GM21528 (cell line): ENCODE results near the gene TNFSF8.

Experiments used
- ATAC-seq: cut with Tn5 transposase; IDR thresholded peaks from one replicate; pipeline ENCODE4 v1.9.1; 2021; ENCODE audit warnings: mild to moderate bottlenecking, moderate library complexity; ENCODE audit not compliant: unreplicated experiment, low FRiP score

TNFSF8 gene

GRCh38 chr9:114937516-114937915 is 7.1 kb upstream of the TNFSF8 start:
- no peak for ATAC-seq

GRCh38 chr9:114936581-114936980 is 6.2 kb upstream of the TNFSF8 start:
- ATAC-seq = no peak

DNA sequence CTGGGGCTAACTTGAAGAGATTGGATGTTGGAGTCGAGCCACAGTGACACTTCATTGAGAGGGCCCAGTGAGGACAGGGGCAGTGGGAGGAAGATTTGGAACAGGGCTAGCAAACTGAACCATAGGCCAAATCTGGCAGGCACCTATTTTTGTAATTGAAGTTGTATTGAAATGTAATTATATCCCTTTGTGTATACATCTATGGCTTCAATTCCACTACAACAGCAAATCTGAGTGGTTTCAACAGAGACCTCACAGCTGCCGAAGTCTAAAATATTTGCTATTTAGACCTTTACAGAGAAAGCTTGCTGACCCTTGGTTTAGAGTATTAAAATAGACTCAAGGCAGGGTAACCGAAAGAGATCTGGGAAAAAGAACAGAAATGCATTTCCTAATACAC is 4.7 kb upstream of the TNFSF8 start:
- ATAC-seq = no peak

GRCh38 chr9:114932502-114932901 is 2.1 kb upstream of the TNFSF8 start:
- ATAC-seq = no peak

DNA sequence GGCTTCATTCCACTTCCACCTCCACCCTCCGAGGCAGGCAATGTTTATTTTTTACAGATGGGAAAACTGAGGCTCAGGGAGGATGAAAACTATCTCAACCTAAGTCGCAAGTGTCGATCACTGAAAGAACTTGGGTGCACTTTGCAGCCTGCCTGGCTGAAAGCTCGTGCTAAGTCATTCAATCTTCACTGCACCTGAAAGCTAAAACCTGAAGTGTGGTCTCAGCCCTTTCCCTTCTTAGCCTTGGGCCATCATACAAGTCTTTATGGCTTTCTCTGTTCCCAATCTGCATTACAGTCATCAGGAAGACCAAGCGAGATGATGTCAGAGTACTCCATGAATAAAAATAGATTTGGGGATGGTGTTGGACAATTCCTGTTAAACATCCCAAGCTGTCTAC is 1.0 kb upstream of the TNFSF8 start:
- ATAC-seq = no peak

DNA sequence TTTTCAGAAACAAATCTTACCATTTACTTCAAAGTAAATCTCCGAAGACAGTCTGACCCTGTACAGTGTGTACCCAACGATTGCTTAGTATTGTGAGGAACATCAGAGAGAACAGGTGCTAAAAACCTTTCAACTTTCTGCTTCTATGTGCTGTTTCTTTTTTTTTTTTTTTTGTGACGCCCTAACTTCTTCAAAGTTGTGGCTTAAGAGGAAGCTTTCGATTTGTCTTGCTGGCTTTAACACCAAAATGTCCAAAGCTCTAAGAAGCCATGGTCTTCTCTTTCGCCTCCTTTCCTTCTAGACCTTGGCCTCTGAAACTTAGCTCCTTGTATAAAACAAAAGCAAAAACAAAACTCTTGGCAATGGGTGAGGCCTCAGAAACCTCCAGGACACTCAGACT is 1.2 kb downstream of the TNFSF8 start:
- ATAC-seq = no peak

DNA sequence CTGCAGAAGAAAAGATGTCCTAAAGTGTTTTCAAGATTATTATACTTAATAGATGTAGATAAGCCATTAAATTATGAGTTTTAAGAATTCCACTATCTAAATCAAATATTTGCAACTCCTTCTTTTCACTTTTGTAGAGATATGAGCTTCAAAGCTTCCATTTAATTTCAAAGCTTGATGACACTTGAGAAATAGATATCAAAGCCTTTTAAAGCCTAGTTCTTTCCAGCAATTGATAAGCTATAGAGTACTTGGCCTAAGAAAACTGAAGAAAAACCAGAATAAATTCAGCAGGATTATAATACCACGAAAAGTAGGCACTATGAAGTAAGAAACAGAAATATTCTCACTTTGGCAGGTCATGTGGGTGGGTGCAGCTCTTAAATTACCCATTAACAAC is 1.7 kb downstream of the TNFSF8 start:
- ATAC-seq = no peak

- ATAC-seq = no peak
Measured at GRCh38 chr9:114928136-114928535, 2.3 kb downstream of the TNFSF8 start.

GRCh38 chr9:114925672-114926071 is 4.7 kb downstream of the TNFSF8 start:
- ATAC-seq = no peak

GRCh38 chr9:114925039-114925438 is 5.4 kb downstream of the TNFSF8 start:
- ATAC-seq = no peak

DNA sequence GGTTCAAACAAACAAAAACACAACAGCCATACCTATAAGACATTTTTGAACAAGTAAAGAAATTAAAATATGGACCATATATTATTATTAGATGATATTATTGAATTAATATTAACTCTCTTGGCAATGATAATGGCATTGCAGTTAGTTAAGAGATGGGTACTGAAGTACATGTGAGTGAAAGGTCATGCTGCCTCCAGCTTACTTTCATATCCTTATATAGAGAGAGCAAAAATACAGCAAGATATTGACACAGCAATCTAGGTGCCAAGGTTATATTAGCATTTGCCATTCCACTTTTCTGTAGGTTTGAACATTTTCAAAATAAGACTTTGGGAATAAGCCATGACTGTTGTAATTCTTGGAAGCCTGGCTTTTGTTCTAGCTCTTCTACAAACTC is 6.1 kb downstream of the TNFSF8 start:
- ATAC-seq = no peak

DNA sequence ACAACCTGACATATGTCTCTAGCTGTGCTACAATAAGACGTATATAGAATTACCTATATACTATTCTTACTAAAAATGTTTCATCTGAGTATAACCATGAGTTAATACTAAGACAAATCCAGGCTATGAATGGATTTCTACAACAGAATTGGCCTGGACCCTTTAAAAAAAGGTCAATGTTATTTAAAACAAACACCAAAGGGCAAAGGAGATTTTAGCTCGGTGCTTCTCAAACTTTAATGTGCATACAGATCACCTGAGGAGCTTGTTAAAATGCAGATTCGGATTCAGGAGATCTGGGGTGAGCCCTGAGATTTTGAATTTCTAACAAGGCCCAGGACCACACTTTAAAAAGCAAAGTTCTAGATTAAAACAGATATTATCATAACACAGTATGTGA is 6.5 kb downstream of the TNFSF8 start:
- no peak for ATAC-seq

DNA sequence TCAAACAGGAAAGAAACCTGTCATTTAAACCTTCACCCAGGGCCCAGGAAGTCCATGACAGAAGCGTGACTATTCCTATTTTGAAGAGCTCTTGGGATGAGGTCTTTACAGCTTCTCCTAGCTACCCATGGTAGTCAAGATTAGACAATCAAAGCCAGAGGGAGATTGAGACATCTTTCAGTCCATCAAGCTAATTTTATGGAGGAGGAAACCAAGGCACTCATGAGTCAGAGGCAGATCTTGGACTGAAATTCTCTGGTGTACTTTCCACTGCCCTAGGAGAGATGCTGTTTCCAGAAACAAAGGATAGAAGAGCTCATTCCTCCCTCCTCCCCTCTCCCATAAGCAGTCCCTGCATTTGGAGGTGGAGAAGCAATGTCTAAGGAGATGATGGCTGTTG is 9.2 kb downstream of the TNFSF8 start:
- no peak for ATAC-seq

- ATAC-seq = no peak
Measured at GRCh38 chr9:114919611-114920010, 10.8 kb downstream of the TNFSF8 start.

DNA sequence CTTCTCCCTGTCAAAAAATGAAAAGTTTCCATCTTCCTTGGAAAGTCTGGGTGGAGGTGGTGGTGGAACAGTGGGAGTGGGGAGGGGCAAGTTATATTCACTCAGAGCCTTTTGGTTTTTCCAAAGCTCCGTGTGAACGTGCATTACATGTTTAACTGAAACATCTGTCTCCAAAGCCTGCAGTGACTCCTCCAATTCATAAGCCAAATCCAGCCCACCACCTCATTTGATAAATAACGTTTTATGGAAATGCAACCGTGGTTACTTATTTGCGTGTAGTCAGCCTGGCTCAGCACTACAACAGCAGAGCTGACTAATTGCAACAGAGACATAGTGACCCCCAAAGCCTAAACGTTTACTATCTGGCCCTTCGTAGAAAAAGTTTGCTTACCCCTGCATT is 13.9 kb downstream of the TNFSF8 start:
- ATAC-seq = no peak

GRCh38 chr9:114914139-114914538 is 16.3 kb downstream of the TNFSF8 start:
- ATAC-seq = no peak

- ATAC-seq = no peak
Measured at GRCh38 chr9:114913656-114914055, 16.7 kb downstream of the TNFSF8 start.

GRCh38 chr9:114913217-114913616 is 17.2 kb downstream of the TNFSF8 start:
- ATAC-seq = no peak

DNA sequence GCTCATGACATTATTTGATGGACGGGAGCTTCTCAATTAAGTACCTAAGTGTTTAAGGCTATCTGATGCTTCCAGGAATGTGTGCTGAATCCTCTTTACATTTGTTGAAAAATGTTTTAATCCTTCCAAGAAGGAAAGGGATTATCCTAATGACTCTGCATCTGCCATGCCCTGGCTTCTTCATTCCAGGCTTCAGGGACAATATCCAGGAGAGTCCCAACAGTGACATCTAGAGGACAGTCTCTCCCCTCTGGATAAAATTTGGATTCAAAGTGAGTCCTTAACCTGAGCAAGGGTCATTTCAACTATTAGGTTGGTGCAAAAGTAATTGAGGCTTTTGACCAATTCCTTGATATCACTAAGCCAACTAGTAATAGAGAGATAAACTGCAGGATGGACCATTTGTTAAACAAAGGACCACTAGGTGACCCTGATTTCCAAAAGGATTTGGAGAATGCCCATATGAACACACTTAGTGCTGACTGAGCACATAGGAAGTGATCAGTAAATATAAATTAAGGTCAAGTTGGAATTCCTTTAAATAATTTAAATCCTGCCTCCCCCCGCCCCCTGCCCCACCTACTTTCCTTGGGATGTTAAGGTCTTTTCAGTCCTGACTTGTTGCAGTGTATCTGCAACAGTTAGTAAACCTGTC is 19.1 kb downstream of the TNFSF8 start:
- ATAC-seq = no peak

GRCh38 chr9:114910541-114910940 is 19.9 kb downstream of the TNFSF8 start:
- ATAC-seq = no peak

DNA sequence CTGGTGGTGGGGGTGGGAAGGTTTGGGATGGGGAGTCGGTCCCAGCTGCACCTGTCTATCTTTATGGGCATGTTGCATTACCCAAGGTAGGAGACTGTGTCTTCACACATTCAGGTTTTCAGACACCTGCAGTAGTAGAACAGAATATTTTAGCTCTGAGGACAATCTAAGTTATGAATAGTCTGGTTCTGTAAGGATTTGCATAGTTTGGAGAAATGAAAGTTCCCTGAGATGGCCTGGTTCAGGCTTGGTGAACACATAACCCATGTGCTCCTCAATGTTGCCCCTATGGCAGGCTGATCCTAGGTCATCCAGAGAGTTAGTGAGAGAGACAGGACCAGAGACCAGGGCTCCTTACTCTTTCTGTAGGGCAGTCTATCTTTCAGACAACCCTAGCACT is 20.7 kb downstream of the TNFSF8 start:
- no peak for ATAC-seq

GRCh38 chr9:114908805-114909448 is 21.5 kb downstream of the TNFSF8 start:
- peak; percentile 15 for ATAC-seq
